ENCODE data around the gene KIAA1191.

Gene KIAA1191

DNA sequence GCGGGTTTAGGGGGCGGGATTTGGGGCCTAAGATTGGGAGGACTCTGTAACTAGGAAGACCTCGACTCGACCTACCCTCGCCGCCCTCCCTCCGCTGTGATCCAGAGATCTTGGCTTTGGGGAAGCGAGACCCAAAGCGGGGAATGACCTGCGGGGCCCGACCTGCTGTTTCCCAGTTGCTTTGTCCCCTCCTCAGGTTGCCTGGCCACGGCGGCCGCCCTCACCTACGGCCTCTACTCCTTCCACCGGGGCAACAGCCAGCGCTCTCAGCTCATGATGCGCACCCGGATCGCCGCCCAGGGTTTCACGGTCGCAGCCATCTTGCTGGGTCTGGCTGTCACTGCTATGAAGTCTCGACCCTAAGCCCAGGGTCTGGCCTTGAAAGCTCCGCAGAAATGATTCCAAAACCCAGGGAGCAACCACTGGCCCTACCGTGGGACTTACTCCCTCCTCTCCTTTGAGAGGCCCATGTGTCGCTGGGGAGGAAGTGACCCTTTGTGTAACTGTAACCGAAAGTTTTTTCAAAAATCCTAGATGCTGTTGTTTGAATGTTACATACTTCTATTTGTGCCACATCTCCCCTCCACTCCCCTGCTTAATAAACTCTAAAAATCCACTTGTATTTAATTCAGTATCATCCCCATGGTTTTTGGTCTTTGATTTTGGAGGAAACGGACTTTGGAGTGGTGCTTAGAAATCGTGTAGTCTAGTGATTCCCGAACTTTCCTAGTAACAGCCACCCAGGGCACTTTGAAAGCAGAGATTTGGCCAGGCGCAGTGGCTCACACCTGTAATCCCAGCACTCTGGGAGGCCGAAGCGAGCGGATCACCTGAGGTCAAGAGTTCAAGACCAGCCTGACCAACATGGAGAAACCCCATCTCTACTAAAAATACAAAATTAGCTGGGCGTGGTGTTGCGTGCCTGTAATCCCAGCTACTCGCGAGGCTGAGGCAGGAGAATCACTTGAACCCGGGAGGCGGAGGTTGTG lies 27.9 kb upstream of the KIAA1191 start:
- DNase-seq (ENCODE audit: low read depth in 4 of 4, low spot score in 1 of 4), result no peak

GRCh38 chr5:176388444-176389134 lies 27.0 kb upstream of the KIAA1191 start, which contains the start of the genes HIGD2A and NOP16:
Gene HIGD2A, plus strand, starts transcription at chr5:176388751. Its CDS starts 69 bp downstream, at chr5:176388820.
Gene NOP16, minus strand, starts transcription at chr5:176388598. Its CDS starts 59 bp downstream, at chr5:176388539.
- peak; percentile 98 to 100 (median 99) for DNase-seq (ENCODE audit: low read depth in 4 of 4, low spot score in 1 of 4)

GRCh38 chr5:176388003-176388443 lies 26.5 kb upstream of the KIAA1191 start:
- peak in 1 of 4 experiments; percentile 9 for DNase-seq (ENCODE audit: low read depth in 4 of 4, low spot score in 1 of 4)

DNA sequence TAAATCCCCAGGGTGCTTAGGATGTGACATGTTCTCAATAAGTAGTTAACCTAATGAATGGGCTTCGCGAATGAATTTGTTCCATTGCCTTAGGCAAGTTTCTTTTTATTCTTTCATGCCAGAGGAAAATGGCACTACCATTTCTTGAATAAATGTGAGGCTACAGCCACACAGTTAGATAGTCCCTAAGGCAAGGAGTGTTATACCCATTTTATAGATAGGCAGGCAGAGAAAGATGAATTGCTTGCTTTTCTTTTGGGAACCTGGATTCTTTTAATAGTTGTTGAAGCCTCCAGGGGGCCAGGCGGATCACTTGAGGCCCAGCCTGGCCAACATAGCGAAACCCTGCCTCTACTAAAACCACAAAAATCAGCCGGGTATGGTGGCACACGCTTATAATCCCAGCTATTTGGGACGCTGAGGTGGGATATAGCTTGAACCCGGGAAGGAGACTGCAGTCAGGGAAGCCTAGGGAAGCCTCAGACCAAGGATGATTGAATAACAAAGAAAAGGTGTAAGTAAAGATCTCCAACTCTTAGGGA lies 25.9 kb upstream of the KIAA1191 start:
- no peak for DNase-seq (ENCODE audit: low read depth in 4 of 4, low spot score in 1 of 4)

DNA sequence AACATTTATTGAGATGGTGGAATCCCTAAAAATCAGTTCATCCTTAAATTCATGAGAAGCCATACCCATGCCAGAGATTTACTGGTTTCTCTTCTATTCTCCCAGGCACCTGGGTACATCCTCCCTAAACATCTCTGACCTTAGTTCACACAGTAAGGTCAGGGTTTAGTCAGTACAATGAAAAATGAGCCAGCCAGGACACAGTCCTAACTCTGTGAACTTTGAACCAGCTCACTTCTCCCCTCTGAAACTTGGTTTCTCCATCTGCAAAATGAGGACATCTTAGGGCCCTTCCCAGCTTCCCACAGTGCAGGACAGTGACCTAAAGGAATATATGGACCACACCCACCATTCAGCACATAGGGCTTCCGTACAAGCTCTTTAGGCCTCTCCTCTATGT lies 24.9 kb upstream of the KIAA1191 start:
- no peak for DNase-seq (ENCODE audit: low read depth in 4 of 4, low spot score in 1 of 4)

DNA sequence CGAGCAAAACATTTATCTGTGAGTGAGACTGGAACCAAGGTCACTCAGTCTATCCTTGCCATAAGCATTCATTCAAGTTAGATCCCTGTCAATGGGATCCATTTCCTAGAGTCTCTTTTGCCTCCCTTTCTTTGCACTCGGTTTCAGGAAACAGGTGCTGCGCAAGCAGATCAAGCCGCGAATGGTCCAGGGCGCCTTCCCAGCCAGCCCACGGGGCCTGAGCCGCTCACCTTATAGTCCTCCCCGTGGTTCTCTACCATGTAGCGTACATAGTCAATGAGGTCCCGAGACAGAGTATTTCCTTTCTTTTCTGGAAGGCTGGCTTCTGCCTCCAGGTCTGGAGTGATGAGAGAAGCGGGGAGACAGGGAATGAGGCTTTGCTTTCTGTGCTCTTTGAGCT lies 23.4 kb upstream of the KIAA1191 start:
- DNase-seq (ENCODE audit: low read depth in 4 of 4, low spot score in 1 of 4), result no peak

DNA sequence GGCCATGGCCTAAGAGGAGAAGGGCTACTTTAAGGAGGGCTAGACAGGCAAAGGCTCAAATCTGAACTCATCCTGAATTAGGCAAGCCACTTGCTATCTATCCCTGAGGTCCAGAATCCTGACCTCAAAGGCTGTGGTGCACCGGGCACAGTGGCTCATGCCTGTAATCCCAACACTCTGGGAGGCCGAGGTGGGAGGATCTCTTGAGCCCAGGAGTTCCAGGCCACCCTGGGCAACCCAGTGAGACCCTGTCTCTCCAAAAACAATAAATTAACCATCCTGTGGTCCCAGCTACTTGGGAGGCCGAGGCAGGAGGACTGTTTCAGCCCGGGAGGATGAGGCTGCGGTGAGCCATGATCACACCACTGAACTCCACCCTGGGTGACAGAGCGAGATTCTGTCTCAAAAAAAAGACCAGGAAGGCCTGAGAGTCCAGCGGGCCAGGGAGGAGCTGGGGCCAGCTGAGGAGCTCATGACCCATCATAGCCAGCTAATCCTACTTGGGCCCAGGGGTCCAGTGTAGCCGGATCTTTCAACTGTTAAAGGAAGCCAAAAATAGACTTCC lies 22.9 kb upstream of the KIAA1191 start:
- DNase-seq (ENCODE audit: low read depth in 4 of 4, low spot score in 1 of 4), result no peak

DNA sequence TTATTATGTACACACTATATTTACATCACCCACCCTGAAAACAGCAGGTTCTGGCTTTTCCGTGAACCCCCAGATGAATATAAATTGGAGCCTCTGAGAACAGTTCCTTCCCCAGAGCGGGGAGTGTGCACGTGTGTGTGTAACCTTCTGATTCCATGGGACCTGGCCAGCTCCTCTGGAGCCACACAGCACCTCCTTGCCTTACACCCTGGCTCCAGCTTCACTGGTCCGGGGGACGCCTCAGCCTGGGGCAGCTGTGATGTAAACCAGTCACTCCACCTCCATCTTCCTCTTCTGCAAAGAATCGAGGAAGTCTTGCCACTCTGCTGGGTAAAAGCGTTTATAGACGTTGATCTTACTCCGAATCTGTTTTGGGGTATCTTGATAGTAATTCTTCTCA lies 22.4 kb upstream of the KIAA1191 start:
- DNase-seq (ENCODE audit: low read depth in 4 of 4, low spot score in 1 of 4), result no peak

DNA sequence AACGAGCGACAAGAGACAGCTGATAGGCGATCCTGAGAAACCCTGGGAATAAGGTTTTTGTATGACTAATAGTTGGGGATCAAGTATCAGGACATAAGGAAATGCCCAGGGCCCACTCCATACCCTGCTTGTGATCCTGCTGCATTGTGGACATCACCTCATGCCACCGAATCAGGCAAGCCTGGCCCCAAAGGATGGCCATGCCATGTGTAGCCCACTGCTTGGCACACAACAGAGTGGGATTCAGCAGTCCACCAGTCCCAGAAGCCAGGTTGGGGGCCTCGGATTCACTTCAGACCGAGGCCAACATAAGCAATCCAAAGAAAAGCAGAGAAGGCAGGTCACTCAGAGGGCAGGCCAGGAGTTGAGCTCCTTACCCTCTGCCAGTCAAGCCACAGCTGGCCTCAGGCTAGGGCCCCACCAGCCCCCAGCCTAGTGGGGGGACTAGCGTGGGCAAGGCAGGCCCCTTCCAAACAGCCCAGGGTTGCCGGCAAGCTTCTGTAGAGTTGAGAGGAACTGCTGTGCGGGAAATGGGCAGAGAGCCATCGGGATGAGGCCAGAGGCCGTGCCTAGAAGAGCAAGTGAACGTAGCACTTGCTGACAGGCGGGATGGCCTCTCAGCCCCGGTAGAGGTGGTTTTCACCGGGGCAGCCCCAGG lies 21.8 kb upstream of the KIAA1191 start:
- DNase-seq (ENCODE audit: low read depth in 4 of 4, low spot score in 1 of 4), result no peak

DNA sequence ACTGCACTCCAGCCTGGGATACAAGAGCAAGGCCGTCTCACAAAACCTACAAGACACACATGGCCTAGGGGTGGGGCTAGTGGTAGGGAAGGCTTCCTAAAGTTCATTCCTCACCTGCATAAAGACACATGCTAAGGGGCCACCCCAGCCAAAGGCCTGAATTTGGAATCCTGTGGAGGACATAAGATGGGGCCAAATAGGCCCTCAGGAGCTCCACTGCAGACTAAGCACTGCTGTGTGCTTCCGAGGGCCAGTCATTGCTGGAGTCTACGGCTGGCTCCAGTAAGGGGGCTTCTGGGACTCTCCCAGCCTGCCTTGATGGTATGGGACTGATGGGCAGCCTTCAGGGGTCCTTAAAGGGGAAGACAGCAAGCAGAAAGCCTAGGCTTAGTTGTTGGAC lies 21.2 kb upstream of the KIAA1191 start:
- DNase-seq (ENCODE audit: low read depth in 4 of 4, low spot score in 1 of 4), result no peak

GRCh38 chr5:176381979-176382378 lies 20.4 kb upstream of the KIAA1191 start:
- DNase-seq (ENCODE audit: low read depth in 4 of 4, low spot score in 1 of 4), result no peak

DNA sequence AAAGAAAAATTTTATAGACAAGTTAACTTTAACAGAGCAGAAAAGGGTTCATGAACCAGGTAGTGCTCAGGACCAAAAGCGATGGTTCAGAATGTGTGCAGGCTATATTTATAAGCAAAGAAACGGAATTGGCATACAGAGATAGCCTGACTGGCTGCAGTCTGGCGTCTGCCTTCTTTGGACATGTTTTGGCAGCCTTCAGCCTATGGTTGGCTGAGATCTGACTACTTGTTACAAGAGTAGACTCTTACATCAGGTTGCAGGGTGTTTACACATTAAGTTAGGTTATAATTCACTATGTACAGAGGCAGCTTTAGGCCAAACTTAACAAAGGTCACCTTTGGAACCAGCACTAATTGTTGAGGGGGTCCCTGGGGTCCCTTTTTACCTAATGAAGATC lies 19.9 kb upstream of the KIAA1191 start:
- no peak for DNase-seq (ENCODE audit: low read depth in 4 of 4, low spot score in 1 of 4)

GRCh38 chr5:176379881-176380280 lies 18.3 kb upstream of the KIAA1191 start:
- no peak for DNase-seq (ENCODE audit: low read depth in 4 of 4, low spot score in 1 of 4)

DNA sequence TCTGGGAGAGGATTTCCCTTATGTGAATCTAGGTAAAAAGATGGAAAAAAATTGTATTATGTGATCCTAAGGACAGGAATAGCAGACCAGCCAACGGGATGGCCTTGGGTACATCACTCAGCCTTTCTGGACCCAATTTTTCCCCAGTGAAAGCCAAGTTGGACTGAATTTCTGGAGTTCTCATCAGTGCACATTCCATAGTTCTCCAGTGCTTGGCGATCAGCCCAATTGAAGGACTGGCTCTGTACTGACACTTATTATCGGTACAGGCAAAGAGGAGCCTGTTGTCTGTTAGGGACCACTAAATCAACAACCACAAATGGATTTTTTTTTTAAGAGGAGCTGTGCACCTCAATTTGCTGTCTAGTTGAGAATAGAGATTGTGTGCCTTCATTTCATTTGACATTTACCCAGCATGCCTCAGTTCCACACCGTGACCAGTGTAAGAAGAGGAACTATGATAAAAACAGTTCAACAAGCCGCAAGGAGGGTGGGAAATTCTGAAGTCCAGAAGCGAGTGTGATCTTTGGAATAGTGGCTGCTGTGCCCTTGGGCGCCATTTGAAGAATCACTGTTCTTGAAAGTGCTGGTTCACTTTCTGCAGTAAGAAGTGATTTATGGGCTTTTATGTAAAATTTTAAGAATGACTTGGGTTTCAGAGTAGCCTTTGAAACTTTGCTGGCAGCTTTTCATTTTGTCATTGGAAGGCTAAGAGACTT lies 11.7 kb upstream of the KIAA1191 start:
- DNase-seq (ENCODE audit: low read depth in 4 of 4, low spot score in 1 of 4), result no peak

GRCh38 chr5:176371621-176372539 lies 10.3 kb upstream of the KIAA1191 start:
- DNase-seq (ENCODE audit: low read depth in 4 of 4, low spot score in 1 of 4), result no peak

GRCh38 chr5:176369934-176370711 lies 8.6 kb upstream of the KIAA1191 start:
- no peak for DNase-seq (ENCODE audit: low read depth in 4 of 4, low spot score in 1 of 4)

GRCh38 chr5:176368726-176369125 lies 7.2 kb upstream of the KIAA1191 start:
- DNase-seq (ENCODE audit: low read depth in 4 of 4, low spot score in 1 of 4), result no peak

- no peak for DNase-seq (ENCODE audit: low read depth in 4 of 4, low spot score in 1 of 4)
Measured at GRCh38 chr5:176366232-176366894, 4.8 kb upstream of the KIAA1191 start.

All from stimulated activated CD4-positive, alpha-beta T cell treated with anti-CD3 and anti-CD28 coated beads, Interleukin-1b, Interleukin-23, amount 100 ng/mL, for 24 hours (primary cell).